GM19240 (cell line): Measurements from ENCODE around the gene HDAC11.

Experiments used
- DNase-seq: peaks from one replicate; pipeline ENCODE4 v3.0.0; 2011; ENCODE audit warnings: low spot score; ENCODE audit not compliant: insufficient read length

The HDAC11 gene

GRCh38 chr3:13540297-13540995, 60.3 kb downstream of the HDAC11 start:
- DNase-seq = no peak

GRCh38 chr3:13541691-13542090, 61.6 kb downstream of the HDAC11 start:
- DNase-seq = no peak

- DNase-seq = no peak
These were observed 62.0 kb downstream of the HDAC11 start for GRCh38 chr3:13542142-13542541.

- no peak for DNase-seq
These were observed 63.1 kb downstream of the HDAC11 start for GRCh38 chr3:13543253-13543652.

GRCh38 chr3:13544293-13544831, 64.3 kb downstream of the HDAC11 start:
- DNase-seq = no peak

- DNase-seq = no peak
These were observed 65.0 kb downstream of the HDAC11 start for GRCh38 chr3:13544951-13545651.

GRCh38 chr3:13545952-13546454, 65.9 kb downstream of the HDAC11 start:
- no peak for DNase-seq

- DNase-seq = no peak
These were observed 66.6 kb downstream of the HDAC11 start for GRCh38 chr3:13546667-13547171.

- DNase-seq = no peak
These were observed 67.7 kb downstream of the HDAC11 start for GRCh38 chr3:13547591-13548371.

GRCh38 chr3:13548696-13549622, 68.9 kb downstream of the HDAC11 start, which contains the start of gene FBLN2:
TSS of gene FBLN2 (plus strand) at chr3:13549125. CDS start at chr3:13570356, 21,231 bp downstream.
- DNase-seq = no peak

- no peak for DNase-seq
These were observed 69.7 kb downstream of the HDAC11 start for GRCh38 chr3:13549623-13550422.

GRCh38 chr3:13550423-13550690, 70.3 kb downstream of the HDAC11 start:
- DNase-seq = no peak

GRCh38 chr3:13550791-13551360, 70.8 kb downstream of the HDAC11 start:
- DNase-seq = no peak

GRCh38 chr3:13552857-13553652, 72.9 kb downstream of the HDAC11 start:
- DNase-seq = no peak

- no peak for DNase-seq
These were observed 73.6 kb downstream of the HDAC11 start for GRCh38 chr3:13553686-13554085.

GRCh38 chr3:13555753-13556152, 75.6 kb downstream of the HDAC11 start:
- DNase-seq = no peak
